Neural cell (in vitro differentiated cells): ENCODE data around the gene MRPL14. TPM values are rescaled to one million over a fixed set of nuclear protein-coding genes. Genes with fewer than 3 reads are reported as not detected.

Experiments used
- H2AFZ ChIP-seq: fragments of 200-600, 300-800 bp; sonication (generic), shearing (Covaris generic); 2 replicates; pipeline ENCODE4 v1.6.0; 2014; ENCODE audit warnings: low read depth, mild to moderate bottlenecking, antibody characterized with exemption, low read length, moderate library complexity
- H3F3A ChIP-seq: fragments of 200-600 bp; shearing (Covaris generic); 2 replicates; pipeline ENCODE4 v1.6.1; 2016; ENCODE audit warnings: mild to moderate bottlenecking, moderate library complexity, mixed read lengths, antibody characterized with exemption, low read length; ENCODE audit not compliant: insufficient read depth, poor library complexity, severe bottlenecking
- H3K27ac ChIP-seq: fragments of 200-600, 300-800 bp; sonication (generic), shearing (Covaris generic); 2 replicates; pipeline ENCODE4 v1.5.1; 2014; ENCODE audit warnings: mild to moderate bottlenecking, low read length, moderate library complexity
- H3K27me3 ChIP-seq: fragments of 300-800, 200-600 bp; sonication (generic), shearing (Covaris generic); 2 replicates; pipeline ENCODE4 v1.6.0; 2014; ENCODE audit warnings: mild to moderate bottlenecking, low read depth, low read length, moderate library complexity; ENCODE audit not compliant: insufficient read depth
- H3K36me3 ChIP-seq: fragments of 300-800, 200-600 bp; sonication (generic), shearing (Covaris generic); 2 replicates; pipeline ENCODE4 v1.5.1; 2014; ENCODE audit warnings: mild to moderate bottlenecking, antibody characterized with exemption, low read length, moderate library complexity; ENCODE audit not compliant: insufficient read depth
- H3K4me2 ChIP-seq: fragments of 300-800, 200-600 bp; sonication (generic), shearing (Covaris generic); 2 replicates; pipeline ENCODE4 v1.6.0; 2014; ENCODE audit warnings: mild to moderate bottlenecking, low read length
- H3K4me3 ChIP-seq: fragments of 300-800, 200-600 bp; sonication (generic), shearing (Covaris generic); 2 replicates; pipeline ENCODE4 v1.5.1; 2014; ENCODE audit warnings: mild to moderate bottlenecking, low read length, moderate library complexity
- H3K79me2 ChIP-seq: fragments of 200-600 bp; shearing (Covaris generic); replicated peaks from 2 replicates; pipeline ENCODE4 v1.6.0; 2014; ENCODE audit warnings: mild to moderate bottlenecking, low read length, moderate library complexity; ENCODE audit not compliant: insufficient read depth
- H3K9ac ChIP-seq: fragments of 300-800, 200-600 bp; sonication (generic), shearing (Covaris generic); 2 replicates; pipeline ENCODE4 v1.6.1; 2016; ENCODE audit warnings: mild to moderate bottlenecking, low read length, mixed read lengths
- H3K9me2 ChIP-seq: fragments of 200-600 bp; shearing (Covaris generic); 2 replicates; pipeline ENCODE4 v1.6.1; 2016; ENCODE audit warnings: mild to moderate bottlenecking, low read length, mixed read lengths; ENCODE audit not compliant: insufficient read depth
- H3K9me3 ChIP-seq: fragments of 200-600, 300-800 bp; sonication (generic), shearing (Covaris generic); 2 replicates; pipeline ENCODE4 v1.6.1; 2016; ENCODE audit warnings: mild to moderate bottlenecking, mixed run types, low read length, moderate library complexity, mixed read lengths
- H4K20me1 ChIP-seq: fragments of 200-600 bp; shearing (Covaris generic); 2 replicates; pipeline ENCODE4 v1.6.1; 2016; ENCODE audit warnings: mild to moderate bottlenecking, mixed run types; ENCODE audit not compliant: insufficient read depth
- EP300 ChIP-seq: fragments of 450-650 bp; conservative IDR thresholded peaks from 2 replicates; pipeline ENCODE4 v1.6.1; 2014; ENCODE audit warnings: antibody characterized with exemption, mild to moderate bottlenecking, moderate library complexity; ENCODE audit not compliant: poor library complexity, severe bottlenecking
- EZH2 ChIP-seq: fragments of 200-600, 300-800 bp; shearing (Covaris generic), sonication (generic); IDR thresholded peaks from 2 replicates; pipeline ENCODE4 v1.6.1; 2014; ENCODE audit warnings: antibody characterized with exemption, low read length, borderline replicate concordance, mild to moderate bottlenecking; ENCODE audit not compliant: insufficient read depth, poor library complexity, severe bottlenecking
- MXI1 ChIP-seq: fragments of 450-650 bp; conservative IDR thresholded peaks from 2 replicates; pipeline ENCODE4 v1.6.1; 2014; ENCODE audit warnings: antibody characterized with exemption, mild to moderate bottlenecking; ENCODE audit not compliant: poor library complexity, severe bottlenecking
- POLR2AphosphoS5 ChIP-seq: IDR thresholded peaks from 2 replicates; pipeline ENCODE4 v1.6.1; 2012
- RAD21 ChIP-seq: fragments of 450-650 bp; conservative IDR thresholded peaks from 2 replicates; pipeline ENCODE4 v1.6.1; 2014; ENCODE audit warnings: antibody characterized with exemption, mild to moderate bottlenecking, moderate library complexity
- SMC3 ChIP-seq: fragments of 450-650 bp; conservative IDR thresholded peaks from 2 replicates; pipeline ENCODE4 v1.6.1; 2014; ENCODE audit warnings: antibody characterized with exemption, mild to moderate bottlenecking, moderate library complexity; ENCODE audit not compliant: poor library complexity
- TAF1 ChIP-seq: IDR thresholded peaks from 2 replicates; pipeline ENCODE4 v1.6.1; 2012; ENCODE audit warnings: low read depth
- polyA plus RNA-seq: library from polyadenylated mRNA; depleted of rRNA; stranded (reverse); fragments of >200 nt; gene quantifications from 2 replicates; pipeline ENCODE4 v1.2.3, GENCODE V29; 2014
- TF ChIP-seq, protein P1 (sequence below): fragments of 450-650 bp; IDR thresholded peaks from 2 replicates; pipeline ENCODE4 v1.5.1; 2014; ENCODE audit warnings: antibody characterized with exemption, mild to moderate bottlenecking, moderate library complexity; ENCODE audit not compliant: poor library complexity, severe bottlenecking
- TF ChIP-seq, protein P2 (sequence below): IDR thresholded peaks from 2 replicates; pipeline ENCODE4 v1.6.1; 2012; ENCODE audit warnings: borderline replicate concordance

Gene MRPL14
- polyA plus RNA-seq, 1 donor from 2014 or later: 66.4 TPM

DNA sequence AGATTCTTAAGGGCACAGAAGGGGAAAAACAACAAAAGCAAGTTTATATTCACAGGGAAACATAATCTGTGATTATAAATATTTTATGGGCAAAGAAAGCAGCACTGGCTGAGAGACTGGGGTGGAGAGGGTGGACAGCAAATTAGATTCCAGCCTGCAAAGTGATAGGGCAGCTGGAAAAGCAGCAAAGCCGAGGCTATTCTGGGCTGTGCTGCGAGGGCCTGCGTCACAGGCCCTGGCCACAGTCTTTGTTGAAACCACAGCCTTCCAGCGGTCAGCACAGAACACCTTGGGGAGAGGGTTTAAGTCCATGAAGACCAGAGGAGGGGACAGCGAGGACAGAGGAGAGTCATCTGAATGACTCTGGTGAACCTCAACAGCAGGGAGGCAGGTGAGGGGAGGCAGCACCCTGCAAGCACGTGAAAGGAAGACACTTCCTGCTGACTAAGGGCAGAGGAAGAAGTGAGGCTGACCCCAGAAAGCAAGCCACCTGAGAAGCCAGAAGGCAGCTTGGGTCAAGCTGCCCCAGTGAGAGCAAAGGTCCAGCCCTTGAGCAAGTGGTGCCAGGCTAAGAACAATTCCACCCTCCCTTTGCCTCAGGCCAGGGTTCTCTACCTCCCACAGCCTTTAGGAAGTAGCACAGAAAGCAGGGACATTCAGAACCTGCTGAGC lies 17.1 kb downstream of the MRPL14 start:
- TF ChIP-seq EZH2 (no peak), EP300 (no peak), TAF1 (no peak), MXI1 (no peak), POLR2AphosphoS5 (no peak)
- TF ChIP-seq, protein P1, sequence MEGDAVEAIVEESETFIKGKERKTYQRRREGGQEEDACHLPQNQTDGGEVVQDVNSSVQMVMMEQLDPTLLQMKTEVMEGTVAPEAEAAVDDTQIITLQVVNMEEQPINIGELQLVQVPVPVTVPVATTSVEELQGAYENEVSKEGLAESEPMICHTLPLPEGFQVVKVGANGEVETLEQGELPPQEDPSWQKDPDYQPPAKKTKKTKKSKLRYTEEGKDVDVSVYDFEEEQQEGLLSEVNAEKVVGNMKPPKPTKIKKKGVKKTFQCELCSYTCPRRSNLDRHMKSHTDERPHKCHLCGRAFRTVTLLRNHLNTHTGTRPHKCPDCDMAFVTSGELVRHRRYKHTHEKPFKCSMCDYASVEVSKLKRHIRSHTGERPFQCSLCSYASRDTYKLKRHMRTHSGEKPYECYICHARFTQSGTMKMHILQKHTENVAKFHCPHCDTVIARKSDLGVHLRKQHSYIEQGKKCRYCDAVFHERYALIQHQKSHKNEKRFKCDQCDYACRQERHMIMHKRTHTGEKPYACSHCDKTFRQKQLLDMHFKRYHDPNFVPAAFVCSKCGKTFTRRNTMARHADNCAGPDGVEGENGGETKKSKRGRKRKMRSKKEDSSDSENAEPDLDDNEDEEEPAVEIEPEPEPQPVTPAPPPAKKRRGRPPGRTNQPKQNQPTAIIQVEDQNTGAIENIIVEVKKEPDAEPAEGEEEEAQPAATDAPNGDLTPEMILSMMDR: no peak
- H3K79me2 ChIP-seq: no peaks in the 10 kb centered on the region
- no peaks in the 10 kb centered on the region for H4K20me1 ChIP-seq

DNA sequence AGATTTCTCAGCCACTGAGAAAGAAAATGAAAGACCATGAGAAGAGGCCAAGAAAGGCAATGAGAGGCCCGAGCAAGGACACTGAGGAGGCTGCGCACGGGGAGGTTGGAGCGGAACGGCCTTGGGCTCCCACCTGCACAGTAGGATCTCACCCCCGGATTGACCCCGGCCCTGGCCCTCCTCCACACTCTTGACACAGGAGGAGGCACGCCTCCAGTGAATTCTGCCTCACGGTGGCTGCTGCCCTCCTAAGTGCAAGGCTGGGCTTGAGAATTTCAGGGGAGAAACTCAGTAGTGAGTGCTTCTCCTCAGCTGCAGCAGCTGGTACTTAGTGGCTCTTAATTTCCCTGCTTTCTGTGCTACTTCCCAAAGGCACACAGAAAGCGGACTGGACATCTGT lies 18.0 kb downstream of the MRPL14 start:
- TF ChIP-seq, protein P1: no peak
- no peak for TF ChIP-seq EP300
- no peak for TF ChIP-seq POLR2AphosphoS5
- TF ChIP-seq TAF1: no peak
- TF ChIP-seq EZH2: no peak
- no peak for TF ChIP-seq SMC3
- TF ChIP-seq RAD21: no peak
- TF ChIP-seq, protein P2, sequence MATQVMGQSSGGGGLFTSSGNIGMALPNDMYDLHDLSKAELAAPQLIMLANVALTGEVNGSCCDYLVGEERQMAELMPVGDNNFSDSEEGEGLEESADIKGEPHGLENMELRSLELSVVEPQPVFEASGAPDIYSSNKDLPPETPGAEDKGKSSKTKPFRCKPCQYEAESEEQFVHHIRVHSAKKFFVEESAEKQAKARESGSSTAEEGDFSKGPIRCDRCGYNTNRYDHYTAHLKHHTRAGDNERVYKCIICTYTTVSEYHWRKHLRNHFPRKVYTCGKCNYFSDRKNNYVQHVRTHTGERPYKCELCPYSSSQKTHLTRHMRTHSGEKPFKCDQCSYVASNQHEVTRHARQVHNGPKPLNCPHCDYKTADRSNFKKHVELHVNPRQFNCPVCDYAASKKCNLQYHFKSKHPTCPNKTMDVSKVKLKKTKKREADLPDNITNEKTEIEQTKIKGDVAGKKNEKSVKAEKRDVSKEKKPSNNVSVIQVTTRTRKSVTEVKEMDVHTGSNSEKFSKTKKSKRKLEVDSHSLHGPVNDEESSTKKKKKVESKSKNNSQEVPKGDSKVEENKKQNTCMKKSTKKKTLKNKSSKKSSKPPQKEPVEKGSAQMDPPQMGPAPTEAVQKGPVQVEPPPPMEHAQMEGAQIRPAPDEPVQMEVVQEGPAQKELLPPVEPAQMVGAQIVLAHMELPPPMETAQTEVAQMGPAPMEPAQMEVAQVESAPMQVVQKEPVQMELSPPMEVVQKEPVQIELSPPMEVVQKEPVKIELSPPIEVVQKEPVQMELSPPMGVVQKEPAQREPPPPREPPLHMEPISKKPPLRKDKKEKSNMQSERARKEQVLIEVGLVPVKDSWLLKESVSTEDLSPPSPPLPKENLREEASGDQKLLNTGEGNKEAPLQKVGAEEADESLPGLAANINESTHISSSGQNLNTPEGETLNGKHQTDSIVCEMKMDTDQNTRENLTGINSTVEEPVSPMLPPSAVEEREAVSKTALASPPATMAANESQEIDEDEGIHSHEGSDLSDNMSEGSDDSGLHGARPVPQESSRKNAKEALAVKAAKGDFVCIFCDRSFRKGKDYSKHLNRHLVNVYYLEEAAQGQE: no peak
- Histone ChIP-seq H3F3A (no peaks in the 10 kb centered on the region), H3K27ac (no peak overlapping the region), H3K4me2 (no peak overlapping the region), H4K20me1 (no peaks in the 10 kb centered on the region), H3K9me2 (no peaks in the 10 kb centered on the region), H3K36me3 (no peaks in the 10 kb centered on the region), H3K9me3 (no peaks in the 10 kb centered on the region), H3K79me2 (no peaks in the 10 kb centered on the region), H2AFZ (no peak overlapping the region), H3K9ac (no peak overlapping the region), H3K4me3 (no peak overlapping the region), H3K27me3 (no peaks in the 10 kb centered on the region)

More for the DNA sequence above, 17.1 kb downstream of the MRPL14 start:
- no peaks in the 10 kb centered on the region for H3K9me2 ChIP-seq
- H3K9ac ChIP-seq: no peak overlapping the region
- H3K4me3 ChIP-seq: no peak overlapping the region
- H2AFZ ChIP-seq: no peak overlapping the region
- H3K4me2 ChIP-seq: no peak overlapping the region
- no peaks in the 10 kb centered on the region for H3K9me3 ChIP-seq
- no peaks in the 10 kb centered on the region for H3F3A ChIP-seq
- H3K27ac ChIP-seq: no peak overlapping the region
- no peaks in the 10 kb centered on the region for H3K27me3 ChIP-seq
- H3K36me3 ChIP-seq: no peaks in the 10 kb centered on the region
